ENCODE results near the gene CROT.
A peak's percentile ranks its signal among the peaks of the same experiment; 100 is the strongest.

The CROT gene

GRCh38 chr7:87344446-87344845, 1.0 kb upstream of the CROT start:
- no peak for DNase-seq

GRCh38 chr7:87345962-87346371, 503 bp downstream of the CROT start:
- DNase-seq: no peak

GRCh38 chr7:87347207-87347606, 1.7 kb downstream of the CROT start:
- DNase-seq: no peak

GRCh38 chr7:87347664-87348063, 2.2 kb downstream of the CROT start:
- DNase-seq: no peak

- no peak for DNase-seq
Measured at GRCh38 chr7:87354749-87355148, 9.3 kb downstream of the CROT start.

GRCh38 chr7:87356448-87356847, 11.0 kb downstream of the CROT start:
- DNase-seq: no peak

GRCh38 chr7:87359366-87359765, 13.9 kb downstream of the CROT start:
- DNase-seq: no peak

- no peak for DNase-seq
Measured at GRCh38 chr7:87361320-87361719, 15.9 kb downstream of the CROT start.

GRCh38 chr7:87363342-87363741, 17.9 kb downstream of the CROT start:
- no peak for DNase-seq

GRCh38 chr7:87364246-87364645, 18.8 kb downstream of the CROT start:
- DNase-seq: no peak

GRCh38 chr7:87369216-87369615, 23.8 kb downstream of the CROT start:
- DNase-seq: peak; percentile 22

GRCh38 chr7:87370660-87371180, 25.3 kb downstream of the CROT start:
- DNase-seq: no peak

GRCh38 chr7:87375662-87376435, 30.4 kb downstream of the CROT start:
- DNase-seq: no peak

GRCh38 chr7:87380905-87381304, 35.4 kb downstream of the CROT start:
- no peak for DNase-seq

GRCh38 chr7:87391020-87391701, 45.7 kb downstream of the CROT start:
- DNase-seq: no peak

GRCh38 chr7:87395442-87396020, 50.1 kb downstream of the CROT start:
- no peak for DNase-seq

GRCh38 chr7:87398446-87398845, 53.0 kb downstream of the CROT start:
- no peak for DNase-seq

- no peak for DNase-seq
Measured at GRCh38 chr7:87404674-87405073, 59.2 kb downstream of the CROT start.

GRCh38 chr7:87411186-87411585, 65.7 kb downstream of the CROT start:
- DNase-seq: no peak

GRCh38 chr7:87413029-87413428, 67.6 kb downstream of the CROT start:
- no peak for DNase-seq

GRCh38 chr7:87413951-87414793, 68.7 kb downstream of the CROT start:
- no peak for DNase-seq

- DNase-seq: no peak
Measured at GRCh38 chr7:87414794-87415188, 69.3 kb downstream of the CROT start.
